ENCODE measurements around the gene MAP2K1.

MAP2K1 gene

GRCh38 chr15:66394472-66394871, 7.8 kb downstream of the MAP2K1 start:
- DNase-seq, result no peak

DNA sequence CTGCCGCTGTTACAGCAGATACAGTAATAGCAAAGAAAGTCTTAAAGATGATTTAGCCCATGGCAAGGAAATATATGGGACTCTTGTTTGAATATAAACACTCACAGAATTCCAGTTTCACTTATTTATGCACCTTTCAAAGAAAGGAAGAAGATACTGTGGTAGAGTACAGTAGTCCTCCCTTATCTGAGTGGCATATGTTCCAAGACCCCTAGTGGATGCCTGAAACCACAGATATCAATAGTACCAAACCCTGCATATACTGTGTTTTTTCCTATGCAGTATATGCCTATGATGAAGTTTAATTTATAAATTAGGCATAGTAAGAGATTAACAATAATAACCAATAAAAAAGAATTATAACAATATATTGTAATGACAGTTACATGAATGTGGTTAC, 8.2 kb downstream of the MAP2K1 start:
- DNase-seq, result peak; percentile 37

GRCh38 chr15:66399276-66399675, 12.6 kb downstream of the MAP2K1 start:
- no peak for DNase-seq

DNA sequence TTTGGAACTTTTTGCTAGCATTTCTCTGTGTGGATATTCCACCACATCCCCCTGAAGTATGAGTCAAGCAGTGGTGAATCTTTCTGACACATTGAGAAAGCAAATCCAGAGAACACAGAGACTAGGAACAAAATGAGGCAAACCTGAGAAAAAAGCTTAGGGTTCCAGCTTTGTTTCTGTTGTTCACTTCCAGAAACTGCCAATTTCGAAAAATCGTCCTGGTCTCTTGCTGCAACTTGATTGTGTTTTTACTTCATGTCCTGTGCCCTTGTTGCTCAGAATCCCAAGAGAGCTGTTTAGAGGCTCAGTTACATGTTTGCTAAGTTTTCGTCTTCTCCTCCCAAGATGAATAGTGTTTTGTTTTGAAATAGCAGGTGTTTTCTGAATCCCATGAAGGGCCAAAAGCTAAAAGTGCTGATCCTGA, 13.7 kb downstream of the MAP2K1 start:
- DNase-seq, result no peak

DNA sequence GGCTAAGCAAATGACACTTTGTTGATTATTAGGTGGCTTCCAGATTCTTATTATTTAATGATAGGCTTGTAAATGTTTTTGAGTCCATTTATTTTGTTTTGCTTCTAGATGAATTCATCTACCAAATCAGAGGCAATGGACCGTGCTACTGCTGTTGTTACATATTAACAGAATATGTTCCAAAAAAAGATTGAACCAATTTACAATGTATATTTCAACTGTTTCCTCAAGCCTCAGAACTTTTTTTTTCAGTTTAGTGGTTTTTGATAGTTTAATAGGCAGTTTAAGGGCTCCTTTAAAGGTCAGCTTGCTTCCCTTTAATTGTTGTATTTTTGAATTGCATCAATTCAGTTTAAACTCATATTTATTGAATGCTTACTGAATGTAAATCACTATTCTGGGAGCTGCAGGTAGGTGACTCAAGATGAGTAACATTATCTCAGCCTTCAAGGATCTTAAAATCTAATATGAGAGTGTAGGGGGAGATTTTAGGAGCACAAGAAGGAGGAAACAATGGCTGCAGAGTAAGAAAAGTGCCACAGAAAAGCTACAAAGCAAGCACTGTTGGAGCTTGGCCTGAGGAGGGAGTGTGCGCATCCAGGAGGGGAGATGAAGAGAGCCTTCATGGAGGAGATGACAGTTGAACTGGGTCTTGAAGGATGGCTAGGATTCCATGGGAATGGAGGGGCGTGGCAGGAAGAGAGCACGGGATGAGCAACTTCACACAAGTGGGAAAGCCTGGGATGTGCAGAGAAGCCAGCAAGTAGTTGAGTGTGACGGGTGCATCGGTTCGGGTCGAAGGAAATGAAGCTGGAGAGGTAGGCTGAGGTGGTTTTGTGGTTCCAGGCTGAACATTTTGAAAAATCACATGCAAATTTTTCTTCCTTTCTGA, 14.7 kb downstream of the MAP2K1 start:
- DNase-seq, result no peak

DNA sequence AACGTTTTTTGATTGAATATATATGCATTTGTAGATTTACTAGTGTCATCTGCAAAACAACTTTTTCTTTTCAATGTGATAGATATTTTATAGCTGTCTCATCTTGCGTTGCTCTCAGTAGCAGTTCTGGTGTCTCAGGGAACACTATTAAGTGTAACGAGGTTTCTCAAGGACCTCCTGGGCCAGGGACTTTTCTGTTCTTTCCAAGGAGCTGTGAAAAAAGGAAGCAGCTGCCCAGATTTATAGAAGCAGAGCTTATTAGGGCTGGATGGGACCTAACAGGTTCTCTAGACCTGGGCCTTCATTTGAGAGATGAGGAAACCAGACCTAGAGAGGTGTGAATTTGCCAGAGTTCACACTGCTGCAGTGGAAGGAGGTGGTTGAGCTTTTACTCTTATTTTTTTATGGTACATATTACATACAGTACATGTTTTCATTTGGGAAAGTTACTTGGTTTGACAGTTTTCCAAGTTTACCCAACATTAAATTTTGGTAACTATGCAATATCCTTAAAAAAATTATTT, 16.1 kb downstream of the MAP2K1 start:
- DNase-seq, result no peak

DNA sequence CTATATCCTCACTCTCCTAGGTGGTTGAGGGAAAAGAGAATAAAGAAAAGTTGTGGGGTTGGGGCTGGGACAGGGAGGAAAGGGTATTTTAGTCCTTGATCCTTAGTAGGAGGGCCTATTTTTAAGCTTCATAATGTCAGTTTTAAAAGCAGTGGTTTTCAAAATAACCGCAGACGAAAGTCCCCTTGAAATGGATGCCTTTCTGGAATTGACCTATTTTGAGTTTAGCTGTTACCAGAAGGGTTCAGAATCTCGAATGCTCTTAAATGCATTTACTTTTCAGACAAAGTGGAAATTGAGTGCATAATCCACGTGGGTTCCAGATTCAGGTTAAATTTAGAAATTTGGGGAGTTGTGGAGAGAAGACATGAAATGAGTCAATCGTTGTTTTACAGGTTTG, 16.6 kb downstream of the MAP2K1 start:
- no peak for DNase-seq

- no peak for DNase-seq
These were observed 17.4 kb downstream of the MAP2K1 start for GRCh38 chr15:66404122-66404521.

DNA sequence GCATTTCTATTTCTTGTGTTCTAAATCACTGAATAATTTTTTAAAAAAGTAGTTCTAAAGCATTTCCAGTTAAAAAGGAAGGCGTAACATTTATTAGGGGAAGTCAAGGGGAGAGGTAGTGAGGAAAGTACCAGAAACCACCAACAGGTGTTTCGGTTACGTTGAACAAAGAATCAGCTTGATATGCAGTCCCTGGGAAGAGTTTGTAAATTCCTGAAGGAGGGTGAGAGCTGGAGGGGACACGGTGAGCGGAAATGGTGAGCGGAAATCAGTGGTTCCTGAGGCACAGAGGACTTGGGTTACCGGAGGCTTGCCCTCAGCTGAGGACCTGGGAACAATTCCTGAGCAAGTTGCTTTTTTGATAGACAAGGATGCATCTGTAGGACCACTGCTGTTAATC, 17.8 kb downstream of the MAP2K1 start:
- no peak for DNase-seq

- DNase-seq, result peak; percentile 26
These were observed 18.3 kb downstream of the MAP2K1 start for GRCh38 chr15:66405007-66405406.

DNA sequence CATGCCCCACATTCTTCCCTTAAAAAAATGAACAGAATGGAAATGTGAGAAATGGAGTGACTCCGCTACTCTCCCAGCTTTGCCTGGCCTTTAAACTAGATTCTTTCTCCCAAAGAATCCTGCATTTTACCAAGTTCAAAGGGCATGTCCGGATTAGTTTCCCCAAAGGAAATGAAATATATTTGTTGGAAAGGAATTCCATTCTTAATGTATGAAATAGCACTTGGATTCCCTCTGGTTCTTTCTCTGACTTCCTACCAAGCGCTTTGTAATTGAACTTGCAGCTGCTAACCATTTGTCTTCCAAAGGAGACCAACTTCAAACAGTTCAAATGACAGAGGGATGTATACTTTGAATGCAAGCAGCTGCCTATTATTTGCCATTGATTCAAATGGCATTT, 18.9 kb downstream of the MAP2K1 start:
- DNase-seq, result no peak

DNA sequence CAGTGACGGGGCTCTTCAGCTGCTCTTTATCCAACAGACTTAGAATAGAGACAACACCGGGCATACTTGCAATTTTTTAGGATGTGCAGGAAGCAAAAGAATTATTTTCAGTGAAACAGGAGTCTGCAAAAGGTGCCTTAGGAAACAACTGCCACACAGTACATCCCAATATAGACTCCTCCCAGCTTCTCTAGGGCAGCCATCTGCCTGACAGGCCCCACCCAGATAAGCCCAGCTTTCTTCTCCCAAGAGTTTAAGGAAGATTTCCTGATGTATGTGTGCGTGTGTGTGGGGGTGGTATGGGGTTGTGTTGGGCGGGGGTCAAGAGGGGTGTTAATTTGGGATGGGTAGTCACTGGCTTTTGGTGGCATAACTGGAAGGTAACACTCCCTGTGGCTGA, 21.5 kb downstream of the MAP2K1 start:
- no peak for DNase-seq

DNA sequence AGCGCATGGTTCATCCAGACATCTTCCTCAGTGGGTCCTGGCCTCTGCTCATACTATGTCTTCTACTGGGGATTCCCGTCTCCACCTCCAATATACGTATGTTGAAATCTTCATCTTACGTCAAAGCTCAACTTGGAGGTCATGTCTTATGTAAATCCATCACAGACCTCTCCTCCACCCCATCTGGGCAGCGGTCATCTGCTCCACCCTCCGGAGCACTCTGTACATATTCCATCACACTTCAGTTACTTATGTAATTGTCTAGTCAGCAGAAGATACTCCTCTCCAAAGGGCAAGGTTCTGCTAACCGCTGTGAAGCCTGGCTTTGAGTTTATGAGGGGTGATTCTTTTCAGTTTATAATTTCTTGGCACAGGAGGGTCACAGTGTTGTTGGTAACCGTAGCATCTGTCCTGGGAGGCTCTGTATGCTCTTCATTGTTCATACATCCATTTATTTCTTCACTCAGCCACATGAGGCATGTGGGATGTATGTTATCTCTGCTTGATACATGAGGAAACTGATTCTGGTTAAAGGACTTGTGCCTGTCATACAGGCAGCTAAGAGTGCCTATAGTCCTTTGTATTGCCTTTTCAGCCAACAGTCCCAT, 22.1 kb downstream of the MAP2K1 start:
- no peak for DNase-seq

GRCh38 chr15:66409565-66410108, 22.9 kb downstream of the MAP2K1 start:
- no peak for DNase-seq

DNA sequence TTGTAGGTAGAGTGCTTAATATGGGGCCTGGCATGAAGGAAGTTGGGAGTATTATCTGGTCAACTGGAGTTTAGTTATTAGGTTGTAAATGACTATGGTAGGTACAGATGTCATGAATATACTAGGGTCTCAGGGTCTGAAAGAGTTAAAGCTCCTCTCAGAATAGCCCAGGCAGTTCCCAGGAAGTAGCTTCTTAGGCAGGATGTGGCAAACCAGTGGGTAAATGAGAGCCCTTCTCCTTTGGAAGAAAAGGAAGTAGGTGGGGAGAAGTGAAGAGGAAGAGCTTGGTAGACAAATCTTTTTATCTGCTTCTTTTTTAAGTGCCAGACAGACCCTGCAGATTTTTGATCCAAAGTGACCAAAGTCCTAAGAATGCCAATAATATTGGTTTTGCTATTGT, 24.5 kb downstream of the MAP2K1 start:
- DNase-seq, result peak; percentile 65

DNA sequence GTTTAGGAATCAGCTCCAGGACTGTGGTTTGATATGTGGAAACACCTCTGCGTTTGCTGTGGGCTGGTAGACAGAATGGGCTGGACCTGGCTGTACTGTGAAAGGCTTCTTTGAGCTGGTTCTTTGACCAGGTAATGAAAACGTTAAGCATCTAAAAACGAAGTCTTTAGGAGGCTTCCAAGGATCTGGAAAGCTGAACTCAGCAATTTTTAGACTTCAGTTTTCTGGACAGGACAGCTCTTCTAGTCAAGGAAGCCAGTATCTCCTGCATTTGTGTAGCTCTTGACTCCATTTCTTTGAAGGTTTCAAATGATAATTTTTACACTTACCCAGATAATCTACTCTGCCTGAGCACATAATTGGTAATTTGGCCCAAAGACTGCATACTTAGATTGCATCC, 25.5 kb downstream of the MAP2K1 start:
- no peak for DNase-seq

DNA sequence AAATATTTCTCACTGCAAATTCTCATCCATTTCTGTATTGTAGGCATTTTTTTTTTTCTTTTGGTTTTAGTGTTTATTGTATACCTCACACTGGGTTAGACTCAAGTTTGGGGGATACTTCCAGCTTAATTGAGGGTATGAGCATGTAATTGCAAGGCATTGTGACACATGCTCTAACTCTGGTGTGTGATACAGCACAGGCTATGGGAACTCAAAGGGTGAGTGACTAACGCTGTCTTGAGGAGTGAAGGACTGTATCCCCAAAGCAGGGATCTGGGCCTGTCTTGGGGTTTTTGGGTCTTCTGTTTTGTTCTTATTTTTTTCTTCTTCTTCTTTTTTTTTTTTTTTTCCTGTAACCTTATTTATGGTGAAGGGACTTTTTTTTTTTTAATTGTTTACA, 26.9 kb downstream of the MAP2K1 start:
- no peak for DNase-seq

- no peak for DNase-seq
These were observed 28.6 kb downstream of the MAP2K1 start for GRCh38 chr15:66415360-66415759.

GRCh38 chr15:66417736-66418135, 31.0 kb downstream of the MAP2K1 start:
- DNase-seq, result no peak

DNA sequence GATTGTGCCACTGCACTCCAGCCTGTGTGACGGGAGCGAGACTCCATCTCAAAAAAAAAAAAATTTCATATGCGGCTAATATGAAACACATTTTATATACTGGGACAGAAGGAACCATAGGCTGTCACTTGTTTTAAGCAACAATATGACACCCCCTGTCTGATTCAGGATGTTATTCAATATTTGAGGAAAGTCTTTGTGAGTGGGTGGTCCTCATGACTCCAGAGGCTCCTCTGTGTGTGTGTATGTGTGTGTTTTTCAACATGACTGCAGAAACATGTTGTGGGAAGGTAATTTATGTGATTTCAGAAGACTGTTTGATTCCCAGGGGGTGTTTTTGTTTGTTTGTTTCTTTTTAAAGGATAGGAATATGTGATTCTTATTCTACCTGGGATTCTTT, 32.8 kb downstream of the MAP2K1 start:
- DNase-seq, result no peak

DNA sequence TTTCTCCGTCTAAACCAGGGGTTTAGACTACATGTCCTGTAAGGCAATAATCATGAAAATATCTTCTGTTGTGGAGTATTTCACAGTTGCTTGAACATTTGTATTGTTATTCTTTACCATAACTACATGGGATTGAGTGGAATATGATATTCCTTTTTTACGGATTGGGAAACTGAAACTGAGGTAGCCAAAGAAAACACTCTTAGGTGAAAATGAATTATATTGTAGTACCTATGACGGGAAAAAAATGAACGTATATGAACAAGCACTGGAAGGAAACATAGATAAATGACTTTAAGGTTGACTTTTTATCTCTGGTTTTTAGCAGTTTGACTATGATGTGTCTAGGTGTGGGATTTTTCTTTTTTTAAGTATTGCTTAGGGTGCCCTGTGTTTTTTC, 35.6 kb downstream of the MAP2K1 start:
- DNase-seq, result no peak

- DNase-seq, result no peak
These were observed 36.4 kb downstream of the MAP2K1 start for GRCh38 chr15:66423149-66423548.

GRCh38 chr15:66424963-66425612, 38.4 kb downstream of the MAP2K1 start:
- no peak for DNase-seq

- no peak for DNase-seq
These were observed 39.1 kb downstream of the MAP2K1 start for GRCh38 chr15:66425837-66426236.
